ENCODE results near the gene GOLPH3. TPM values are rescaled to one million over a fixed set of nuclear protein-coding genes. Genes with fewer than 3 reads are reported as not detected.
"Not testable (repeated sequence)": the region's sequence is repeated elsewhere in the genome, so short reads cannot be mapped to it uniquely, and the experiment has no call there.

GOLPH3 gene
- total and polyA plus RNA-seq, 5 donors = 40.4 to 76.4 (median 56.2) TPM

DNA sequence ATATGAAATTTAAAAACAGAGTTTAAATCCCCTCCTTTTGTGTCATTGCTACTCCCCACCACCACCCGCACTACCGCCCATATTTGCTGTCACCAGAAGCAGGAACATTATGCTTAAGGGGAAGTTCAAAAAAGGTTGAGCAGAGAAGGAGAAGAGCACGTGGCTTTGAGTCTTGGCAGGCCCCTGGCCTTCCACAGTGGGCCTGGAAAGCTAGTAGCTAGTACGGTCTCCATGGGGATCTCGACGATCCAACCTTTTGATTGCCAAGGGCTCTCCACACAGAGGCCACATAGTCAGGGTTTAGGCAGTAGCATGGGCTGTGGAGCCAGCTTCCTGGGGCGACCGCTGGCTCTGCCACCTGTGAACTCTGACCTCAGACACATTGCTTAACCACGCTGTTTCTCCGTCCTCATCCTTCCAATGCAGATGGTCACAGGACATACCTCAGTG, 90.1 kb downstream of the GOLPH3 start:
- no peak overlapping the region for H3K4me3 ChIP-seq (ENCODE audit: low read length)
- no peaks in the 10 kb centered on the region for H3K4me1 ChIP-seq (ENCODE audit: control insufficient read depth, insufficient read depth, low read length)
- H3K9me3 ChIP-seq (ENCODE audit: control insufficient read depth, low read length) = no peaks in the 10 kb centered on the region
- WGBS = 64% methylated on average over 10 of the region's 10 CpGs
- H3K27me3 ChIP-seq (ENCODE audit: control insufficient read depth, insufficient read depth) = no peaks in the 10 kb centered on the region
- H3K27ac ChIP-seq (ENCODE audit: low read length) = no peak overlapping the region
- ATAC-seq (peak; percentile 45 to 54), DNase-seq (peak in 1 of 3 donors; percentile 55)
- intact Hi-C loops (cut with DNase I) = loop anchor here in 2 of 4 donors (10.0 kb wide), 2 partner anchors 509 to 519 kb away; no protein-coding TSS in a partner anchor

DNA sequence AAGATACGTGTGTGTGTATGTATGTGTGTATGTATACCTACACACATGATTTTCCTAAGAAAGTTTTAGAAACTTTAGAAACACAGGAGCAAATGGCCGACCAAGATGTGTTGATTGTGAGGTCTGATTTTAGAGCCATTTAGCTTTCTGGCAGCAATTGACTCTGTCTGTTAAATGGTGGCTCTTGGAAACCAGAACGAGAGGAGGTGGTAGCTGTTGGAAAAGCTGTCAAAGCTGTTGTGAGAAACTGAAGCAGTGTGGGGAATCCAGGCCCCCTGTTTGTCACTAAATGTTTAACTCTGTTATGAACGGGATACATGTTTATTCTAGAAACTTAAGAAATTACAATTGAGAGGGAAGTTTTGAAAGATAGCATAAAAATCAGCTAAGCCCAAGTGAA, 91.4 kb downstream of the GOLPH3 start:
- H3K27ac ChIP-seq (ENCODE audit: low read length) = no peak overlapping the region
- H3K27me3 ChIP-seq (ENCODE audit: control insufficient read depth, insufficient read depth) = no peaks in the 10 kb centered on the region
- intact Hi-C loops (cut with DNase I) = loop anchor here in 2 of 4 donors (10.0 kb wide), 2 partner anchors 508 to 518 kb away; no protein-coding TSS in a partner anchor
- DNase-seq (no peak), ATAC-seq (no peak)
- 75% methylated on average over 4 of the region's 4 CpGs for WGBS
- no peak overlapping the region for H3K4me3 ChIP-seq (ENCODE audit: low read length)
- H3K9me3 ChIP-seq (ENCODE audit: control insufficient read depth, low read length) = no peaks in the 10 kb centered on the region
- no peaks in the 10 kb centered on the region for H3K4me1 ChIP-seq (ENCODE audit: control insufficient read depth, insufficient read depth, low read length)

- H3K4me3 ChIP-seq (ENCODE audit: low read length); H3K4me1 ChIP-seq (ENCODE audit: control insufficient read depth, insufficient read depth, low read length); H3K27ac ChIP-seq (ENCODE audit: low read length); H3K9me3 ChIP-seq (ENCODE audit: control insufficient read depth, low read length); DNase-seq; ATAC-seq; H3K27me3 ChIP-seq (ENCODE audit: control insufficient read depth, insufficient read depth): not testable (repeated sequence)
- WGBS = 98% methylated on average over 1 of the region's 1 CpG
- intact Hi-C loops (cut with DNase I) = loop anchor here in 2 of 4 donors (10.0 kb wide), 2 partner anchors 506 to 516 kb away; no protein-coding TSS in a partner anchor
Measured at GRCh38 chr5:32080565-32080964, 93.6 kb downstream of the GOLPH3 start.

DNA sequence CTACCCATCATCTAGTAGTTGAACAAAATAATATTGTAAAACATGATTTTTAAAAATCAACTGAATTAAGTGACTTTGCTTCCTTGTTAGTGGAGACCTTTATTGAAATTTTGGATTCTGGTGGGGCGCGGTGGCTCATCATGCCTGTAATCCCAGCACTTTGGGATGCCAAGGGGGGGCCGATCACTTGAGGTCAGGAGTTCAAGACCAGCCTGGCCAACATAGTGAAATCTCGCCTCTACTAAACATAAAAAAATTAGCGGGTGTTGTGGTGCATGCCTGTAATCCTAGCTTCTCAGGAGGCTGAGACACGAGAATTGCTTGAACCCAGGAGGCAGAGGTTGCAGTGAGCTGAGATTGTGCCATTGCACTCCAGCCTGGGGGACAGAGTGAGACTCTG, 95.3 kb downstream of the GOLPH3 start:
- not testable (repeated sequence) for H3K27me3 ChIP-seq (ENCODE audit: control insufficient read depth, insufficient read depth); H3K27ac ChIP-seq (ENCODE audit: low read length); H3K9me3 ChIP-seq (ENCODE audit: control insufficient read depth, low read length); DNase-seq; H3K4me3 ChIP-seq (ENCODE audit: low read length); ATAC-seq; H3K4me1 ChIP-seq (ENCODE audit: control insufficient read depth, insufficient read depth, low read length)
- intact Hi-C loops (cut with DNase I) = loop anchor here (5.0 to 10.0 kb wide), 3 partner anchors 252 to 257 kb away; no protein-coding TSS in a partner anchor
- 94% methylated on average over 6 of the region's 6 CpGs for WGBS

DNA sequence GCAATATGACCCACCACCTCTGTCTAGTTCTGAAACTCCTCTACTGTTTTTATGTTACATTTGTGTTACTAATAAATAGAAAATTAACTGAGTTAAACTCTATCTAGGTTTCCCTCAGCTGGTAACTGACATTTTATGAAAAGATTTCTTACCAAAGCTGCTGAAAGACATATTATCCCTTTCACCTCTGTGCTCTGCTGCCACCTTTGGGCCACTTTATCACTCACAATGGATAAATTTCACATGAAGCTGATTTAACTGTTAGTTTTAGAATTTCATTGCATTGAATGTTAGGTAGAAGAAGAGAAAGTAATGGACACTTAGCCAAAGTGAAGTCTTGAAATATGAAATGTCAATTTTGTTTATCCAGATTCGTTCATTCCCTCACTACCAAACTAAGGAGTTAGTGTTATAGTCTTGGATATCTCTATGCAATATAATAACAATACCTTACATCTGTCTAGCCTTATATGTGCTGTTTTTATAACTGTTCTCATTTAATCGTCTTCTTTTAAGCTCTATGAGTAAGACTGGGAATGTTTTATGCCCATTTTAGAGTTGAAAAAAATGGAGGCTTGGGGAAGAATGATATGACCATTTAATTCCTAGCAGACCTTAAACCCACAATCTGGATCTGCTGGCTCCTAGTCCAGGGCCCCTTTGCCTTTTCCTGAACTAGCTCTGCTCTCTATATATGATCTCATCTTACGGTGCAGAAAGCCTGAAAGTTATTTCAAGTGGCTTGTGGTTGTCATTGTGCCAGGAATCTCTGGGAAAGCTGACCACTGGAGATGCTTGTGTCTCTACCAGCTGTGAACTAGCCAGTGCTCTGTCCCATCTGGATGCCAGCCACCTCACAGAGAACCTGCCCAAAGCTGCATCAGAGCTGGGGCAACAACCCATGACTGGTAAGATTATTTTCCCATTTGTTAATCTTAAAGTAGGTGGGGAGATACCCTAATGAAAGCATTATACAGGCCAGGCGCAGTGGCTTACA, 97.1 kb downstream of the GOLPH3 start:
- Histone ChIP-seq H3K27me3 (ENCODE audit: control insufficient read depth, insufficient read depth) (no peaks in the 10 kb centered on the region), H3K27ac (ENCODE audit: low read length) (no peak overlapping the region), H3K4me1 (ENCODE audit: control insufficient read depth, insufficient read depth, low read length) (no peaks in the 10 kb centered on the region), H3K9me3 (ENCODE audit: control insufficient read depth, low read length) (no peaks in the 10 kb centered on the region), H3K4me3 (ENCODE audit: low read length) (no peak overlapping the region)
- ATAC-seq = peak; percentile 70 to 76
- intact Hi-C loops (cut with DNase I) = loop anchor here (5.0 to 10.0 kb wide), 3 partner anchors 250 to 255 kb away; no protein-coding TSS in a partner anchor
- 36% methylated on average over 4 of the region's 4 CpGs for WGBS
- peak in 2 of 3 donors; percentile 45 to 69 for DNase-seq

Other genes starting within 250 kb of the GOLPH3 start
- gene MTMR12, start 138.6 kb upstream of the GOLPH3 start, total RNA-seq = 10 to 100 TPM; 19.1 to 28.1 (median 22.7) TPM
- 6.2 TPM for gene MTMR12, start 138.6 kb upstream of the GOLPH3 start, polyA plus RNA-seq